SK-N-SH treated with all-trans-retinoic acid at 6 μM for 48 hours (cell line): ENCODE results near the gene ALKAL2.

Experiments
- ATAC-seq: fragments of 200-7000 bp; cut with Tn5 transposase; 3 replicates; pipeline ENCODE4 v1.9.1; 2020; ENCODE audit warnings: mild to moderate bottlenecking, moderate library complexity
- ARNTL ChIP-seq: fragments of 450-650 bp; formaldehyde crosslinking; IDR thresholded peaks from 2 replicates; pipeline ENCODE4 v1.5.0; 2020; ENCODE audit warnings: low read depth, mild to moderate bottlenecking, moderate library complexity, borderline replicate concordance
- CSDC2 ChIP-seq: fragments of 250-450 bp; sonication (Bioruptor Pico); IDR thresholded peaks from 2 replicates; pipeline ENCODE4 v1.5.0; 2020; ENCODE audit warnings: mild to moderate bottlenecking, moderate library complexity
- ESRRG ChIP-seq: fragments of 250-450 bp; sonication (Bioruptor Pico); IDR thresholded peaks from 2 replicates; pipeline ENCODE4 v1.6.1; 2021; ENCODE audit warnings: mild to moderate bottlenecking
- GLIS3 ChIP-seq: fragments of 250-450 bp; sonication (Bioruptor Pico); IDR thresholded peaks from 2 replicates; pipeline ENCODE4 v1.5.0; 2020; ENCODE audit warnings: mild to moderate bottlenecking, moderate library complexity
- ISL1 ChIP-seq: fragments of 250-450 bp; sonication (Bioruptor Pico); IDR thresholded peaks from 2 replicates; pipeline ENCODE4 v2.1.2; 2022; ENCODE audit warnings: mild to moderate bottlenecking, moderate library complexity
- OSR1 ChIP-seq: fragments of 250-450 bp; sonication (Bioruptor Pico); IDR thresholded peaks from 2 replicates; pipeline ENCODE4 v1.8.0; 2022; ENCODE audit warnings: moderate library complexity, mild to moderate bottlenecking, inconsistent platforms
- RARB ChIP-seq: fragments of 250-450 bp; sonication (Bioruptor Pico); IDR thresholded peaks from 2 replicates; pipeline ENCODE4 v1.8.0; 2021; ENCODE audit warnings: mild to moderate bottlenecking, moderate library complexity
- SNAI2 ChIP-seq: fragments of 250-450 bp; sonication (Bioruptor Pico); IDR thresholded peaks from 2 replicates; pipeline ENCODE4 v1.5.0; 2020; ENCODE audit warnings: mild to moderate bottlenecking, moderate library complexity
- TCF4 ChIP-seq: fragments of 250-450 bp; sonication (Bioruptor Pico); IDR thresholded peaks from 2 replicates; pipeline ENCODE4 v1.8.0; 2021; ENCODE audit warnings: mild to moderate bottlenecking, moderate library complexity, borderline replicate concordance
- TOX ChIP-seq: fragments of 250-450 bp; sonication (Bioruptor Pico); IDR thresholded peaks from 2 replicates; pipeline ENCODE4 v1.8.0; 2021; ENCODE audit warnings: mild to moderate bottlenecking, moderate library complexity, borderline replicate concordance
- ZC3H10 ChIP-seq: fragments of 250-450 bp; sonication (Bioruptor Pico); IDR thresholded peaks from 2 replicates; pipeline ENCODE4 v1.5.1; 2021; ENCODE audit warnings: mild to moderate bottlenecking, moderate library complexity
- ZFP3 ChIP-seq: fragments of 250-450 bp; sonication (Bioruptor Pico); IDR thresholded peaks from 2 replicates; pipeline ENCODE4 v1.5.0; 2020; ENCODE audit warnings: mild to moderate bottlenecking, moderate library complexity
- ZFP30 ChIP-seq: fragments of 450-650 bp; formaldehyde crosslinking; IDR thresholded peaks from 2 replicates; pipeline ENCODE4 v1.5.0; 2022; ENCODE audit warnings: mild to moderate bottlenecking, moderate library complexity
- ZNF565 ChIP-seq: fragments of 450-650 bp; formaldehyde crosslinking; conservative IDR thresholded peaks from 2 replicates; pipeline ENCODE4 v1.5.0; 2020; ENCODE audit warnings: low read depth, mild to moderate bottlenecking, moderate library complexity
- ZNF70 ChIP-seq: fragments of 450-650 bp; formaldehyde crosslinking; IDR thresholded peaks from 2 replicates; pipeline ENCODE4 v1.5.0; 2020; ENCODE audit warnings: mild to moderate bottlenecking, moderate library complexity
- ZNF8 ChIP-seq: fragments of 450-650 bp; formaldehyde crosslinking; IDR thresholded peaks from 2 replicates; pipeline ENCODE4 v1.5.0; 2020; ENCODE audit warnings: mild to moderate bottlenecking, moderate library complexity
- TF ChIP-seq, protein P1 (sequence below): fragments of 250-450 bp; sonication (Bioruptor Pico); IDR thresholded peaks from 2 replicates; pipeline ENCODE4 v1.5.1; 2020; ENCODE audit warnings: low read depth, mild to moderate bottlenecking, moderate library complexity
- TF ChIP-seq, protein P2 (sequence below): fragments of 250-450 bp; sonication (Bioruptor Pico); IDR thresholded peaks from 2 replicates; pipeline ENCODE4 v1.8.0; 2021; ENCODE audit warnings: low read depth, mild to moderate bottlenecking, moderate library complexity, borderline replicate concordance
- TF ChIP-seq, protein P3 (sequence below): fragments of 250-450 bp; sonication (Bioruptor Pico); IDR thresholded peaks from 2 replicates; pipeline ENCODE4 v1.5.1; 2021; ENCODE audit warnings: mild to moderate bottlenecking, moderate library complexity
- TF ChIP-seq, protein P4 (sequence below): fragments of 250-450 bp; sonication (Bioruptor Pico); IDR thresholded peaks from 2 replicates; pipeline ENCODE4 v1.8.0; 2020; ENCODE audit warnings: mild to moderate bottlenecking, moderate library complexity, borderline replicate concordance

ALKAL2 gene

DNA sequence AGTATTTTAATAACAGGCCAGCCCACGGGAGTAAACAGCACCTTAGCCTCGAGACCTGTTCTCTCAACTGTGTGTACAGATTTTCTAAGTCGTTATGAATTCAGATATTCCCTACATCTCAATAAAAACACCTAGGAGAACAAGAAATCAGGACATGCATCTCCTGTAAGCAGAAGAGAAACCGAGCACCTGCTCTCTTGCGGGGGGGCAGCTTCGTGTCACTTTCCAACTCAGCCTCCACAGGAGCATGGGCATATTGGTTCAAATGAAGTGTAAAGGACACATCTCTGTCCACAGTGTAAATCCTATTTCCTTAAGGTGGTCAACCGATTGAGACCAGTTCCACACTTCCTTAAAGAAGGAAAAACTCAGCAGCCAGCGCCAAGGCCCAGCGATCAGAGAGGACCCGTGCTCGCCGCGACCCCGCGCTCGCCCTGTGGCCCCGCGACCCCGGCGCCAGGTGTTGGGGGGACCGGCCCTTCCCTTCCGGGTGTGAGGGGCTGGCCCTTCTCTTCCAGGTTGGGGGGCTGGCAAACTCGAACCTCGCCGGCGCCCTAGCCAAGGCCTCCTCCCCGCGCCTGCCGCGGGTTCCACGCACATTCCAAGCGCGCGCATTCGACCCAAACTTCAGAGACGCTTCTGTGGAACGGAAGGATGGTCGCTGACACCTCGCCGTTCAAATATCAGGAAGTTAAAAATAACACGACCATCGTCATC is 24.7 kb downstream of the ALKAL2 start:
- TF ChIP-seq ZNF565 (CRISPR knock-in tag) (no peak), ESRRG (CRISPR knock-in tag) (no peak), ZNF8 (CRISPR knock-in tag) (no peak), RARB (no peak), ZFP30 (CRISPR knock-in tag) (no peak)
- TF ChIP-seq, protein P1, sequence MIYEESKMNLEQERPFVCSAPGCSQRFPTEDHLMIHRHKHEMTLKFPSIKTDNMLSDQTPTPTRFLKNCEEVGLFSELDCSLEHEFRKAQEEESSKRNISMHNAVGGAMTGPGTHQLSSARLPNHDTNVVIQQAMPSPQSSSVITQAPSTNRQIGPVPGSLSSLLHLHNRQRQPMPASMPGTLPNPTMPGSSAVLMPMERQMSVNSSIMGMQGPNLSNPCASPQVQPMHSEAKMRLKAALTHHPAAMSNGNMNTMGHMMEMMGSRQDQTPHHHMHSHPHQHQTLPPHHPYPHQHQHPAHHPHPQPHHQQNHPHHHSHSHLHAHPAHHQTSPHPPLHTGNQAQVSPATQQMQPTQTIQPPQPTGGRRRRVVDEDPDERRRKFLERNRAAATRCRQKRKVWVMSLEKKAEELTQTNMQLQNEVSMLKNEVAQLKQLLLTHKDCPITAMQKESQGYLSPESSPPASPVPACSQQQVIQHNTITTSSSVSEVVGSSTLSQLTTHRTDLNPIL (CRISPR knock-in tag) = no peak
- TF ChIP-seq, all 23 proteins: peak for 0
- no peak for ATAC-seq

DNA sequence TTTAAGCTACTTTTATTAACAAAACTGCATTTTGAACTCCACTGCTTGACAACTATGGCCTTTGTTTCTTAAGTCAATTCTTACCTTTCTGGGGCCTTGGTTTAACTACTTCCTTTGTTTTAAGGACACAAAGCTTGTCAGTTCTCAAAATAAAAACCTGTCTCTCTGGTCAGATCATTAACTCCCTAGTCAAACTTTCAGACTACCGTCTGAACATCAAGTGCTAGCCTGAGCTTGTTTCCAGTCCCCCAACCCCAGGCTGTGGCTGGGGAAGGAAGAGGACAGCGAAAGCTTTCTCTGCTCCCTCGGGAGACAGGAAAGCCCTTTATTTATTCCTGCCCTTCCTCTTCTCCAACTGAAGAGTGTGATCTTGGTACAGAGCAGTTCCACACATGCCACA is 25.8 kb downstream of the ALKAL2 start:
- no peak for ATAC-seq
- TF ChIP-seq ZFP3 (CRISPR knock-in tag) (no peak), SNAI2 (CRISPR knock-in tag) (no peak), ESRRG (CRISPR knock-in tag) (no peak), ZNF565 (CRISPR knock-in tag) (no peak), ZFP30 (CRISPR knock-in tag) (no peak), CSDC2 (CRISPR knock-in tag) (no peak), RARB (no peak), GLIS3 (CRISPR knock-in tag) (no peak), TCF4 (CRISPR knock-in tag) (no peak), ARNTL (CRISPR knock-in tag) (no peak)
- TF ChIP-seq, protein P1 (CRISPR knock-in tag) = no peak
- TF ChIP-seq, protein P2, sequence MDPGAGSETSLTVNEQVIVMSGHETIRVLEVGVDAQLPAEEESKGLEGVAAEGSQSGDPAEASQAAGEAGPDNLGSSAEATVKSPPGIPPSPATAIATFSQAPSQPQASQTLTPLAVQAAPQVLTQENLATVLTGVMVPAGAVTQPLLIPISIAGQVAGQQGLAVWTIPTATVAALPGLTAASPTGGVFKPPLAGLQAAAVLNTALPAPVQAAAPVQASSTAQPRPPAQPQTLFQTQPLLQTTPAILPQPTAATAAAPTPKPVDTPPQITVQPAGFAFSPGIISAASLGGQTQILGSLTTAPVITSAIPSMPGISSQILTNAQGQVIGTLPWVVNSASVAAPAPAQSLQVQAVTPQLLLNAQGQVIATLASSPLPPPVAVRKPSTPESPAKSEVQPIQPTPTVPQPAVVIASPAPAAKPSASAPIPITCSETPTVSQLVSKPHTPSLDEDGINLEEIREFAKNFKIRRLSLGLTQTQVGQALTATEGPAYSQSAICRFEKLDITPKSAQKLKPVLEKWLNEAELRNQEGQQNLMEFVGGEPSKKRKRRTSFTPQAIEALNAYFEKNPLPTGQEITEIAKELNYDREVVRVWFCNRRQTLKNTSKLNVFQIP (CRISPR knock-in tag) = no peak
- TF ChIP-seq, all 23 proteins: peak for 0

DNA sequence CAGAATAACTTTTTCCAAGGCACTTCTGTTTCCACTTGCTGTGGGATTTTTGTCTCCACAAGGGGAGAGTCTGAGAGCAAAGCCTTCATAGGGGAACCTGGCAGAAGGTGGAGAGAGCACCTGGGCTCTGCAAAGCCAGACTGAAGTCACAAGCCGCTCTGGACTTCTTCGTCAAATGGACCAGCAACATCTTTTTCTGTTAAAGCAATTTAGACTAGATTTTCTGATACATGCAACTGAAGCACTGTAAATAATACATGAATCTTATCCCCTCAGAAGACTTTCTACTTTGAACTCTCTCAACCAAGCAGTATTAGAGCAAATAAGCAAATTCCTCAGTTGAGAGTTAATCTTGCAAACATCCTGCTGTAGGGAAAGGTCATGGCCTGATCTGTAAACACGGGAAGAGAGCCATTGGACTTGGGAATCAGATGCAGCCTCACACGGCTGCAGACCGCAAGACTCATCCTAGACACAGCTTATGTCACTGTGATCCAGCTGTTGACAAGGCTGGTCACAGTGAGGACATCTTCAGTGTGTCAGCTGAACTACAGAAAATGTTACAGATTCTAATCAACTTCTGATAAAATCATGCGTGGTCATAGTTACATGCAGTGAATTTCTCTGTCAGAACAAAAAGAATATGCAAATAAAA is 27.3 kb downstream of the ALKAL2 start:
- TF ChIP-seq ARNTL (CRISPR knock-in tag) = no peak
- no peak for TF ChIP-seq ESRRG (CRISPR knock-in tag)
- no peak for TF ChIP-seq TOX (CRISPR knock-in tag)
- TF ChIP-seq ZNF8 (CRISPR knock-in tag) = no peak
- TF ChIP-seq, protein P3, sequence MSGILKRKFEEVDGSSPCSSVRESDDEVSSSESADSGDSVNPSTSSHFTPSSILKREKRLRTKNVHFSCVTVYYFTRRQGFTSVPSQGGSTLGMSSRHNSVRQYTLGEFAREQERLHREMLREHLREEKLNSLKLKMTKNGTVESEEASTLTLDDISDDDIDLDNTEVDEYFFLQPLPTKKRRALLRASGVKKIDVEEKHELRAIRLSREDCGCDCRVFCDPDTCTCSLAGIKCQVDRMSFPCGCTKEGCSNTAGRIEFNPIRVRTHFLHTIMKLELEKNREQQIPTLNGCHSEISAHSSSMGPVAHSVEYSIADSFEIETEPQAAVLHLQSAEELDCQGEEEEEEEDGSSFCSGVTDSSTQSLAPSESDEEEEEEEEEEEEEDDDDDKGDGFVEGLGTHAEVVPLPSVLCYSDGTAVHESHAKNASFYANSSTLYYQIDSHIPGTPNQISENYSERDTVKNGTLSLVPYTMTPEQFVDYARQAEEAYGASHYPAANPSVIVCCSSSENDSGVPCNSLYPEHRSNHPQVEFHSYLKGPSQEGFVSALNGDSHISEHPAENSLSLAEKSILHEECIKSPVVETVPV = no peak
- no peak for TF ChIP-seq GLIS3 (CRISPR knock-in tag)
- TF ChIP-seq, protein P4, sequence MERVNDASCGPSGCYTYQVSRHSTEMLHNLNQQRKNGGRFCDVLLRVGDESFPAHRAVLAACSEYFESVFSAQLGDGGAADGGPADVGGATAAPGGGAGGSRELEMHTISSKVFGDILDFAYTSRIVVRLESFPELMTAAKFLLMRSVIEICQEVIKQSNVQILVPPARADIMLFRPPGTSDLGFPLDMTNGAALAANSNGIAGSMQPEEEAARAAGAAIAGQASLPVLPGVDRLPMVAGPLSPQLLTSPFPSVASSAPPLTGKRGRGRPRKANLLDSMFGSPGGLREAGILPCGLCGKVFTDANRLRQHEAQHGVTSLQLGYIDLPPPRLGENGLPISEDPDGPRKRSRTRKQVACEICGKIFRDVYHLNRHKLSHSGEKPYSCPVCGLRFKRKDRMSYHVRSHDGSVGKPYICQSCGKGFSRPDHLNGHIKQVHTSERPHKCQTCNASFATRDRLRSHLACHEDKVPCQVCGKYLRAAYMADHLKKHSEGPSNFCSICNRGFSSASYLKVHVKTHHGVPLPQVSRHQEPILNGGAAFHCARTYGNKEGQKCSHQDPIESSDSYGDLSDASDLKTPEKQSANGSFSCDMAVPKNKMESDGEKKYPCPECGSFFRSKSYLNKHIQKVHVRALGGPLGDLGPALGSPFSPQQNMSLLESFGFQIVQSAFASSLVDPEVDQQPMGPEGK = no peak
- TF ChIP-seq, protein P2 (CRISPR knock-in tag) = no peak
- TF ChIP-seq ZFP30 (CRISPR knock-in tag) = no peak
- TF ChIP-seq ZC3H10 (CRISPR knock-in tag) = no peak
- no peak for TF ChIP-seq TCF4 (CRISPR knock-in tag)
- TF ChIP-seq ISL1 (CRISPR knock-in tag) = no peak
- no peak for TF ChIP-seq ZNF70
- no peak for TF ChIP-seq SNAI2 (CRISPR knock-in tag)
- no peak for TF ChIP-seq OSR1
- no peak for TF ChIP-seq CSDC2 (CRISPR knock-in tag)

More for the DNA sequence above, 27.3 kb downstream of the ALKAL2 start:
- no peak for ATAC-seq
